Fibroblast of mammary gland (primary cell): ENCODE measurements around the gene BNC2.

Experiments used
- DNase-seq: peaks from one replicate; pipeline ENCODE4 v3.0.0-alpha.2; 2010; ENCODE audit warnings: low read depth
- H3K4me3 ChIP-seq: 2 replicates; pipeline ENCODE4 v1.5.1; 2011; ENCODE audit warnings: low read depth, mild to moderate bottlenecking, low read length, moderate library complexity; ENCODE audit not compliant: control insufficient read depth
- TF ChIP-seq, protein P1 (sequence below): conservative IDR thresholded peaks from 2 replicates; pipeline ENCODE4 v1.5.1; 2011; ENCODE audit warnings: low read depth, low read length, inconsistent platforms; ENCODE audit not compliant: control insufficient read depth, insufficient read depth

BNC2 gene

DNA sequence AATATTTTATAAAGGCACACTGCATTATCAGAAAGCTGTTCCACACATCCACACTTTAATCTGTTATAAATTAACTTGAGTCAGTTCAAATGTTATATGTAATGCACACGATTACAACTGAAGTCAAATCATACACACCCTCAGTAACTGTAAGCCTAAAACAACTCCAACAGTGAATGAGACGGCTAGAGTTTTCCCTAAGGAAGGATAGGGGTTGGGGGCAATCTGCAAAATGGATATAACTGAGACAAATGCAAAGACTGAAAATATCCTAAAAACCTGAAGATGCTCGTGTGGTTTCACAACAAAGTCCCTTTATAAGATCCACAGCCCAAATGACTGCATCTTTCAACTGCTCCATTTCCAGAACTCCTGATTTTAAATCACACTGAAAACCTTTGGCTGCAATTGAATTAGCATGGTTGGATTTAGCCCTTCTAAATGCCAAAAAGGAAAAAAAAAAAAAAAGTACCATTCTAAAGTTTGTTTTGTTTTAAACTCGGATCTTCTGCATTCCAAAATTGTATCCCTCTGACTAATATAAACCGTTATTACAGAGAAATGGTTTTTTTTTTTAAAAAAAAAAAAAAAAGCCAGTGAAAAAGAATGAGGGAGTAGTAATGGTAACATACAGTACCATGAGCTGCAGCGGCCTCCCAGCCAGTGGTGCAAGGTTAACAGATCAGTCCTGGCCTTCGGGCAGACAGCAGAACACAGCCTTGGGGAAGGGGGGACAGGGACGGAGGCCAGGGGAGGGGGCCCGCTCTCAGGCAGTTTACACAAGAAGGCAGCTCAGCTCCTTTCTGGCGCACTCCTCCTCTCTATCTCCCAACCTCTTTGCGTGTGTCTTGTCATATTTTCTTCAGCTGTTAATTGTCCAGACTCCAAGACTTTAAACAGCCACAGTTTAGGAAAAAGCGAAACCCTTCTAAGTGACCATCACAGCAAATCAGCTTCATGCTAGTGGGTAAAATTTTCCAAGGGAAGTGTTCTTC is 166.1 kb downstream of the BNC2 start:
- TF ChIP-seq, protein P1, sequence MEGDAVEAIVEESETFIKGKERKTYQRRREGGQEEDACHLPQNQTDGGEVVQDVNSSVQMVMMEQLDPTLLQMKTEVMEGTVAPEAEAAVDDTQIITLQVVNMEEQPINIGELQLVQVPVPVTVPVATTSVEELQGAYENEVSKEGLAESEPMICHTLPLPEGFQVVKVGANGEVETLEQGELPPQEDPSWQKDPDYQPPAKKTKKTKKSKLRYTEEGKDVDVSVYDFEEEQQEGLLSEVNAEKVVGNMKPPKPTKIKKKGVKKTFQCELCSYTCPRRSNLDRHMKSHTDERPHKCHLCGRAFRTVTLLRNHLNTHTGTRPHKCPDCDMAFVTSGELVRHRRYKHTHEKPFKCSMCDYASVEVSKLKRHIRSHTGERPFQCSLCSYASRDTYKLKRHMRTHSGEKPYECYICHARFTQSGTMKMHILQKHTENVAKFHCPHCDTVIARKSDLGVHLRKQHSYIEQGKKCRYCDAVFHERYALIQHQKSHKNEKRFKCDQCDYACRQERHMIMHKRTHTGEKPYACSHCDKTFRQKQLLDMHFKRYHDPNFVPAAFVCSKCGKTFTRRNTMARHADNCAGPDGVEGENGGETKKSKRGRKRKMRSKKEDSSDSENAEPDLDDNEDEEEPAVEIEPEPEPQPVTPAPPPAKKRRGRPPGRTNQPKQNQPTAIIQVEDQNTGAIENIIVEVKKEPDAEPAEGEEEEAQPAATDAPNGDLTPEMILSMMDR = no peak
- DNase-seq = peak; percentile 62
- peak overlapping the region; percentile 39 for H3K4me3 ChIP-seq

DNA sequence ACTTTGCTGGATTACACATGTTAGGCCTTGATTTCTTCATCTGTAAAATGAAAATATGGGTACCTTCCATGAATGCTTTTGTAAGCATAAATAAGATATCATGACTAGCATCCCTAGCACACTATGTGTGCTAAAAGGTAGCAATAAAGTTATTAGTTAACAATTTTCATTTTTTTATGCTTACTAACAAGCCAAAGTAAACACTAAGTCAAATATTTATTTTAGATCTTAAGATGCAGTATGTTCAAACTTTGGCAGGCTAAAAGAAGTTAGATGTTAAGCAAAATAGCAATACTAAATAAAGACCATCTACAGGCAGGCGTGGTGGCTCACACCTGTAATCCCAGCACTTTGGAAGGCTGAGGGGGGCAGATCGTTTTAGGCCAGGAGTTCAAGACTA is 169.1 kb downstream of the BNC2 start:
- no peak for DNase-seq
- TF ChIP-seq, protein P1 = no peak
- H3K4me3 ChIP-seq = no peak overlapping the region

GRCh38 chr9:16693616-16694015 is 176.9 kb downstream of the BNC2 start:
- H3K4me3 ChIP-seq = no peak overlapping the region
- TF ChIP-seq, protein P1 = no peak
- no peak for DNase-seq

GRCh38 chr9:16690628-16691027 is 179.8 kb downstream of the BNC2 start:
- TF ChIP-seq, protein P1 = no peak
- no peak for DNase-seq

GRCh38 chr9:16690205-16690604 is 180.3 kb downstream of the BNC2 start:
- H3K4me3 ChIP-seq = no peak overlapping the region
- no peak for DNase-seq
- TF ChIP-seq, protein P1 = no peak

More at GRCh38 chr9:16690628-16691027, 179.8 kb downstream of the BNC2 start:
- no peak overlapping the region for H3K4me3 ChIP-seq

DNA sequence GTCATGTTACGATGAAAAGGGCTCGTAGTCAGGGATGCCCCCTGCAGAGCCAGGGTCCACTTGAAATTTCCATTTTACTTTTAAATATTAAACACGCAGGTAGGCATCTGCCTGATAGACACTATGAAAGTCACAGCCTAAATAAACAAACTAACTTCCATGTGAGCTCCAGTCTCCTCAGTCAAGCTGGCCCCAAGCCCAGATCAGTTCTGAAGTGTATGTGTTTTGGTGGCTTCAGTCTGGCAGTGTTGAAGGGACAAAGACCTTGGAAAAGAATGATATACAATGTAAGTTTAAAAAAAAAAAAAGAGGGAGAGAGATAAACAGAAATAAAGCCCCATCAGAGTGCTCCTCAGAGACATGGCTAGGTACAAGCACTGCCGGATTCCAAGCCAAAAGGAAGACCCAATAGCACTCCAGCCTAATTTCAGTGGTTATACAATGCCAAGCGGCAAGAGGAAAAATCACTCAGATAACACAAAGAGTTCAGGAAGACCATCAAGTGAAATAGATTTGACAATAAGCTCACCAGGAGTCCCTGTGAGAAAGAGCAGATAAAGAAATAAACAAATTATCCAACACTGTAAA is 181.0 kb downstream of the BNC2 start:
- no peak overlapping the region for H3K4me3 ChIP-seq
- TF ChIP-seq, protein P1 = no peak
- no peak for DNase-seq
